GM12865 (cell line): Measurements from ENCODE around the gene VEGFD.

Source experiments
- DNase-seq: peaks from one replicate; pipeline ENCODE4 v3.0.0; 2010; ENCODE audit warnings: low read depth
- H3K4me3 ChIP-seq: 2 replicates; pipeline ENCODE4 v1.5.1; 2011; ENCODE audit warnings: mild to moderate bottlenecking, low read depth, low read length, control low read depth
- TF ChIP-seq, protein P1 (sequence below): IDR thresholded peaks from 2 replicates; pipeline ENCODE4 v1.5.1; 2011; ENCODE audit warnings: low read length, control low read depth, low read depth, inconsistent platforms; ENCODE audit not compliant: insufficient read depth; ENCODE audit errors: missing control alignments

Gene VEGFD

DNA sequence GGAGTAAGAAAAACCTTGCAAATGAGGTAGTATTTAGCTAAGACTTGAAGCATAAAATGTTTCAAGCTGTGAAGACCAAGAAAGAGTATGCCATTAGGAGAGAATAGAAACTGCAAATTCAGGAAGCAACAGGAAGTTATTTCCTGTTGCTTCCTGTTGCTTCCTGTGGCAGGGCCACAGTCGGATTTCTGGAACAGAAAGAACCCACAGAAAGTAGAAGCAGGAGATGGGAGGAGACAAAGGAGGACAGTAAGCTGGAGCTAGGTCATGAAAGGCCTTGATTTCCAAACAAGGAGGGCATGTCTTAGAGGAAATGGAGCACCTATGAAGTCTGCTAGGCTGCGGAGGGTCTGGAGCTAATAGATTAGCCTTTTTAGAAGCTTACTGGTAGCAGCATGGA, 86.0 kb downstream of the VEGFD start:
- TF ChIP-seq, protein P1, sequence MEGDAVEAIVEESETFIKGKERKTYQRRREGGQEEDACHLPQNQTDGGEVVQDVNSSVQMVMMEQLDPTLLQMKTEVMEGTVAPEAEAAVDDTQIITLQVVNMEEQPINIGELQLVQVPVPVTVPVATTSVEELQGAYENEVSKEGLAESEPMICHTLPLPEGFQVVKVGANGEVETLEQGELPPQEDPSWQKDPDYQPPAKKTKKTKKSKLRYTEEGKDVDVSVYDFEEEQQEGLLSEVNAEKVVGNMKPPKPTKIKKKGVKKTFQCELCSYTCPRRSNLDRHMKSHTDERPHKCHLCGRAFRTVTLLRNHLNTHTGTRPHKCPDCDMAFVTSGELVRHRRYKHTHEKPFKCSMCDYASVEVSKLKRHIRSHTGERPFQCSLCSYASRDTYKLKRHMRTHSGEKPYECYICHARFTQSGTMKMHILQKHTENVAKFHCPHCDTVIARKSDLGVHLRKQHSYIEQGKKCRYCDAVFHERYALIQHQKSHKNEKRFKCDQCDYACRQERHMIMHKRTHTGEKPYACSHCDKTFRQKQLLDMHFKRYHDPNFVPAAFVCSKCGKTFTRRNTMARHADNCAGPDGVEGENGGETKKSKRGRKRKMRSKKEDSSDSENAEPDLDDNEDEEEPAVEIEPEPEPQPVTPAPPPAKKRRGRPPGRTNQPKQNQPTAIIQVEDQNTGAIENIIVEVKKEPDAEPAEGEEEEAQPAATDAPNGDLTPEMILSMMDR = no peak
- DNase-seq = no peak
- H3K4me3 ChIP-seq = no peak overlapping the region
